ENCODE measurements around the gene PROSER2.

Gene PROSER2

GRCh38 chr10:11827414-11827813, 4.3 kb downstream of the PROSER2 start:
- ChIA-PET CTCF (interaction anchor here (0.5 to 2.4 kb wide), 4 partner anchors 8 to 1906 kb away, joined by 3 to 11 read pairs (median 4); no protein-coding TSS in a partner anchor), POLR2A (ENCODE audit: low non-redundant PET) (no interaction called here)
- no peak for TF ChIP-seq CTCF (conservative IDR thresholded peaks at IDR 0.05; ENCODE audit: low read depth)

GRCh38 chr10:11828682-11829284, 5.6 kb downstream of the PROSER2 start:
- DNase-seq (ENCODE audit: low spot score), result no peak
- peak overlapping the region; percentile 65 for H3K27ac ChIP-seq
- POLR2A ChIA-PET (ENCODE audit: low non-redundant PET), result interaction anchor here (0.7 kb wide), 1 partner anchor 367 kb away, joined by 3 read pairs; the partner anchor contains the start of gene NUDT5
- CTCF ChIA-PET, result interaction anchor here (1.2 to 2.4 kb wide), 2 partner anchors 9 to 11 kb away, joined by 5 to 11 read pairs; no protein-coding TSS in a partner anchor
- no peak for TF ChIP-seq CTCF (conservative IDR thresholded peaks at IDR 0.05; ENCODE audit: low read depth)

More at GRCh38 chr10:11827414-11827813, 4.3 kb downstream of the PROSER2 start:
- no peak for DNase-seq (ENCODE audit: low spot score)
- H3K27ac ChIP-seq, result no peak overlapping the region

GRCh38 chr10:11830836-11831519, 7.8 kb downstream of the PROSER2 start:
- ChIA-PET POLR2A (ENCODE audit: low non-redundant PET) (no interaction called here), CTCF (interaction anchor here (0.6 to 1.2 kb wide), 4 partner anchors 13 to 450 kb away, joined by 3 to 5 read pairs (median 4); no protein-coding TSS in a partner anchor)
- no peak for TF ChIP-seq CTCF (conservative IDR thresholded peaks at IDR 0.05; ENCODE audit: low read depth)
- H3K27ac ChIP-seq, result peak overlapping the region; percentile 53; the same call in 1 of the 2 replicates
- DNase-seq (ENCODE audit: low spot score), result no peak

GRCh38 chr10:11831520-11831951, 8.4 kb downstream of the PROSER2 start:
- ChIA-PET POLR2A (ENCODE audit: low non-redundant PET) (no interaction called here), CTCF (interaction anchor here (0.6 to 1.2 kb wide), 3 partner anchors 39 to 451 kb away, joined by 3 to 5 read pairs (median 4); no protein-coding TSS in a partner anchor)
- TF ChIP-seq CTCF (conservative IDR thresholded peaks at IDR 0.05; ENCODE audit: low read depth), result no peak
- no peak for DNase-seq (ENCODE audit: low spot score)
- no peak overlapping the region for H3K27ac ChIP-seq

- TF ChIP-seq CTCF (conservative IDR thresholded peaks at IDR 0.05; ENCODE audit: low read depth), result no peak
- DNase-seq (ENCODE audit: low spot score), result no peak
- POLR2A ChIA-PET (ENCODE audit: low non-redundant PET), result no interaction called here
- no peak overlapping the region for H3K27ac ChIP-seq
- CTCF ChIA-PET, result interaction anchor here (0.7 kb wide), 1 partner anchor 452 kb away, joined by 3 read pairs; no protein-coding TSS in a partner anchor
Observed at GRCh38 chr10:11832042-11832441, 8.9 kb downstream of the PROSER2 start.

GRCh38 chr10:11835061-11835460, 11.9 kb downstream of the PROSER2 start:
- 0 out of 2 replicates have a peak overlapping the region, but pooled peaks have one; percentile 28 for H3K27ac ChIP-seq
- no peak for DNase-seq (ENCODE audit: low spot score)
- ChIA-PET CTCF (no interaction called here), POLR2A (ENCODE audit: low non-redundant PET) (no interaction called here)
- TF ChIP-seq CTCF (conservative IDR thresholded peaks at IDR 0.05; ENCODE audit: low read depth), result no peak
